Right lobe of liver (tissue), 6 donors: Measurements from ENCODE around the gene ABCA3. TPM values are rescaled to one million over a fixed set of nuclear protein-coding genes. Genes with fewer than 3 reads are reported as not detected.

ENCODE experiments used
- ATAC-seq, 4 donors: fragments of 200-7000 bp; cut with Tn5 transposase; one replicate each; pipeline ENCODE4 v1.9.1; 2020; ENCODE audit warnings: mild to moderate bottlenecking in 4 of 4, moderate library complexity in 4 of 4
- DNase-seq, 3 donors: peaks; one replicate each; pipeline ENCODE4 v3.0.0-alpha.2; 2020
- H3K27ac ChIP-seq, 3 donors: fragments of 200-600 bp; one replicate each; pipeline ENCODE4 v1.8.0; 2022
- H3K27me3 ChIP-seq, 2 donors: fragments of 200-600 bp; one replicate each; pipeline ENCODE4 v1.8.0; 2022
- H3K36me3 ChIP-seq, 4 donors: fragments of 200-600 bp; sonication (generic) in 1 of 4; one replicate each; pipeline versions ENCODE4 v1.5.1 to v1.8.0; 2017 to 2022; ENCODE audit warnings: control low read depth in 1 of 4
- H3K4me1 ChIP-seq, 4 donors: fragments of 200-600 bp; sonication (generic) in 1 of 4; one replicate each; pipeline versions ENCODE4 v1.5.1 to v1.8.0; 2017 to 2022; ENCODE audit warnings: control low read depth in 1 of 4
- H3K4me3 ChIP-seq, 3 donors: fragments of 200-600 bp; one replicate each; pipeline ENCODE4 v1.8.0; 2022
- H3K9me3 ChIP-seq, 4 donors: fragments of 200-600 bp; sonication (generic) in 1 of 4; one replicate each; pipeline versions ENCODE4 v1.5.1 to v1.8.0; 2017 to 2022; ENCODE audit warnings: control low read depth in 1 of 4
- CTCF ChIP-seq, 4 donors: fragments of 200-600 bp in 3 of 4; fragments of 450-650 bp in 1 of 4; IDR thresholded peaks; one replicate each; pipeline versions ENCODE4 v1.5.1 to v1.8.0; 2016 to 2022; ENCODE audit warnings: antibody characterized with exemption in 4 of 4, mild to moderate bottlenecking in 2 of 4
- POLR2A ChIP-seq: fragments of 450-650 bp; IDR thresholded peaks from one replicate; pipeline ENCODE4 v1.6.1; 2017; ENCODE audit warnings: antibody characterized with exemption, mild to moderate bottlenecking
- WGBS: methylation state at CpG from one replicate; pipeline ENCODE4 v1.1.6; 2018; ENCODE audit warnings: low coverage, low lambda C conversion rate; ENCODE audit not compliant: insufficient coverage; ENCODE audit errors: missing lambda C conversion rate; 5-methylcytosine and 5-hydroxymethylcytosine counted together
- intact Hi-C, 2 donors: fragments of 100-400 bp; cut with DNase I; formaldehyde crosslinking; loops; one replicate each; pipeline versions ENCODE4 v1.11.2 to v1.14.1; 2022
- total RNA-seq, 6 experiments: library from RNA; depleted of rRNA in 2 of 6; stranded (reverse); fragments of >200 nt in 2 of 6; fragmentation: NEBNext Ultra II Directional in 3 of 6; extraction: Animal tissue kit (Norgen Biotek cat#: 25700) in 3 of 6; gene quantifications; one replicate each; pipeline versions ENCODE4 v1.1.0 to v1.2.4, GENCODE V29; 2016 to 2023
- donor health status: DM: no; HTN: yes; CAD: no.
- donor health status: DM: no; HTN: no; CAD: no.
- donor health status: DM: no; HTN: no; CAD: no.
- donor health status: DM: no; HTN: yes; CAD: no.
- donor health status: DM: no; HTN: yes; CAD: no.

The ABCA3 gene
- total RNA-seq, 6 experiments from 2014 or later, result 1.2 to 2.9 (median 2.1) TPM

DNA sequence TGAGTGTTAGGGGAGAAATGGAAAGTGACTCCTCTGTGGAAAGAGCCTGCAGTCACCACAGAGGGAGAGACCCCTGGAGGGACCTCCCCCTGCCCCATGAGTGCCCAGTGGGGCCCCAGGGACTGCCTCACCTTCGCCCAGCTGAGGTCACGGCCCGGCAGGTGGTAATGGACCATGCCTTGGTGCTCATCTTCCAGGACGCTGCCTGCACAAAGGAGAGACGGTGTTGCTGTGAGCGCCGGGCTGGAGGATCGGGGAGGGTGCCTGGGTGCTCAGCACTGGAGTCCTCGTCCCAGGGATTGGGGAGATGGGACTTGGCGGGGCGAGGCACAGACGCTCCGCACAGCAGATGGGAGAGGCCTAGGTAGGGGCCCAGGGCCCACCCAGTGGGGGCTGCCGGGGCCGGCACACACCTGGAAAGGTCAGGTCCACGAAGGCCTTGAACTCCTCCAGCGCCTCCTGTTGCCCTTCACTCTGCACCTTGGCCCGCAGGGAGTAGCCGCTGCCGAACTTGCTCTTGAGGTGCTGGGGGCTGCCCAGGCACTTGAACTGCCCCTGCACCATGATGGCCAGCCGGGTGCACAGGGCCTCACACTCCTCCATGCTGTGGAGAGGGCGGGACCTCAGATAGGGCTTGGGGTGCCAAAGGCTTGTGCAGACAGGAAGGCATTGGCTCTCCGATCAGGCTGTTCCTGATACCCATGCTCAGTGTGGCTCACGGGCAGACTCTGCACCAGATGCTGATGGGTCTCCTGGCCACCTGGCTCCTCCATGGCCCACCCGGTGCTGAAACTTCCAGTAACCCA lies 62.9 kb downstream of the ABCA3 start:
- H3K27me3 ChIP-seq, result no peaks in the 10 kb centered on the region
- ATAC-seq (peak in 1 of 4 donors; percentile 8), DNase-seq (no peak)
- H3K9me3 ChIP-seq, result no peaks in the 10 kb centered on the region
- H3K27ac ChIP-seq, result no peak overlapping the region
- intact Hi-C loops, result no loop called here
- TF ChIP-seq POLR2A, result no peak
- no peak for TF ChIP-seq CTCF (IDR thresholded peaks at IDR 0.05)
- 90% methylated on average over 2 of the region's 25 CpGs for WGBS
- no peaks in the 10 kb centered on the region for H3K4me1 ChIP-seq
- no peak overlapping the region for H3K4me3 ChIP-seq
- no peaks in the 10 kb centered on the region for H3K36me3 ChIP-seq

DNA sequence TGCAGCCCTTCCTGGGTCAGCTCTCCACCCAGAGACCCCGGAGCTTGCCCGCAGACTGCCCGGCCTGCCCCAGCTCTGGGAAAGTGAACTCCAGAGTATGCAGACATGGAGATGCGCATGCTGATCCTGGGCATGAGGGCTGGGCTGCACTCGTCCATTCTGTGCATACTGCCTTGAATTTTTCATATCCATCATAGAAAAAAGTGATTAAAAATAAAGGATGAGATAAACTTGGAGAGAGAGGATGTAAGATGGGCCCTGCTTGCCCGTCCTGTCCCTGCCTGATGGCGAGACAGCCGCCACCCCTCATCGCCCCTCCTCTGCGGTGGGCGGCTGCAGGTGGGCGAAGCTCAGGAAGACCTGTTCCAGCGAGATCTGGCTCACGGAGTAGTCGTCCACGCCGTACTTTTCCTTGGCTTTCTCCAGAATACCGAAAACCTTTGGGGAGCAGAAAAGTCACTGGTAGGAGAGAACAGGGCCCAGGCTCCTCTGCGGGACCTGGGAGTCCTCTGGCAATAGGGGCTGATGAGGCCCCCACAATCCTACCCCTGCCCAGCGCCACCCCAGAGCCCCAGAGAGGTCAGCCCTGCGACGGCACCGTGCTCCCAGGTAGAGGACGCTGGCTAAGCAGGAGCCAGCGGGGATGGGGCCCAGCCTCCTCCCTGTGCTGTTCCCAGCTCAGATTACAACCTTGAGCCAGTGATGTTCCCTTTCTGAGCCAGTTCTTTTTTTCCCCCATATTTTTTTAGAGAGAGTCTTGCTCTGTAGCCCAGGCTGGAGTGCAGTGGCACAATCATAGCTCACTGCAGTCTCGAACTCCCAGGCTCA lies 63.9 kb downstream of the ABCA3 start:
- Histone ChIP-seq H3K27ac (no peak overlapping the region), H3K27me3 (no peaks in the 10 kb centered on the region), H3K36me3 (no peaks in the 10 kb centered on the region), H3K4me1 (no peaks in the 10 kb centered on the region), H3K9me3 (no peaks in the 10 kb centered on the region), H3K4me3 (no peak overlapping the region)
- DNase-seq, result no peak
- WGBS, result 81% methylated on average over 10 of the region's 26 CpGs
- TF ChIP-seq POLR2A, result no peak
- TF ChIP-seq CTCF (IDR thresholded peaks at IDR 0.05), result no peak
- intact Hi-C loops, result no loop called here
- no peak for ATAC-seq

DNA sequence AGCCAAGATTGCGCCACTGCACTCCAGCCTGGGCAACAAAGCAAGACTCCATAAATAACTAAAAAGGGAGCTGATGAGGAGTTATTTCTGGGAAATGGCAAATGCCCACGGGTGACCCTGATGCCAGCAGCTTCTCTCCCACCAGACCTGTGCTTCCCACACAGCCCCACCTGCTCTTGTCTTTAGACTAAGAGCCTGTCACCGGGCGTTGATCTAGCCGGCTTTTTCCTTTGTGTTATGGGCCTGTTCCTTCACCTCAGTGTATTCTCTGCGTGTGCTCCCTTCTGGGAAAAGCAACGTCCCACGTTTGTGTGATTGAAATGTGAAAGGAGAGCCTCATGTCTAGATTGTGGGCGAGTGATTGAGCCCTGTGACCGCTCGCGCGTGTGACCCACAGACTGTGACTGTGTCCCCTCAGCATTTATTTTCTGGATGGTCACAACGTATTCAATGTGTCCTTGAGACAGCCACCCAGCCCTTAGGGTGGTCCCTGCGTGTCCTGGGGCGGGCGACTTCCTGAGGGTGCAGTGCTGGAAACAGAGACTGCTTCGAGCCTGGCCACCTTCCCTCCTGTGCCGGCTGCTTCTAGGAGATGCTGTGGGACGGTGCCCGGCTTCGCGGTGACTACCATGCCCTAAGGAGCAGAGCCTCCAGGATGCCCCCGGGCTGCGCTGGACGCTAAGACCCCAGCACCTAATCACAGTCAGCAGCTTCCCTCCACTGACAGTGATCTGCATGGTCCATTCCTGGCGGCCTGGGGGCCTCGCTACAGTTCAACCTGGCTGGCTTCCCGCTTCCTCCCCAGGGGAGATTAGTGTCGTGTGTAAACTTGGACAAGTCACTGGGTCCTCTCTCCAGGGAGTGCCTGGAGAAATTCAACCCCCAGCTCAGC lies 64.8 kb downstream of the ABCA3 start:
- Histone ChIP-seq H3K36me3 (no peaks in the 10 kb centered on the region), H3K27me3 (no peaks in the 10 kb centered on the region), H3K27ac (no peak overlapping the region), H3K4me3 (no peak overlapping the region), H3K4me1 (no peaks in the 10 kb centered on the region), H3K9me3 (no peaks in the 10 kb centered on the region)
- TF ChIP-seq POLR2A (no peak), CTCF (IDR thresholded peaks at IDR 0.05) (no peak)
- DNase-seq (no peak), ATAC-seq (no peak)
- WGBS, result 50% methylated on average over 11 of the region's 30 CpGs
- intact Hi-C loops, result no loop called here

GRCh38 chr16:2273931-2274330 lies 66.6 kb downstream of the ABCA3 start:
- no peak overlapping the region for H3K4me3 ChIP-seq
- H3K9me3 ChIP-seq, result no peaks in the 10 kb centered on the region
- no peaks in the 10 kb centered on the region for H3K27me3 ChIP-seq
- 80% methylated on average over 1 of the region's 10 CpGs for WGBS
- TF ChIP-seq POLR2A, result no peak
- TF ChIP-seq CTCF (IDR thresholded peaks at IDR 0.05), result no peak
- H3K4me1 ChIP-seq, result peaks cover 0 to 7% (median 0%) of the 10 kb centered on the region in 4 donors
- H3K27ac ChIP-seq, result no peak overlapping the region
- ATAC-seq, result no peak
- no peaks in the 10 kb centered on the region for H3K36me3 ChIP-seq
- intact Hi-C loops, result no loop called here
- no peak for DNase-seq
